PC-9 (cell line): ENCODE data around the gene TCEANC2.

Experiments
- CTCF ChIP-seq: fragments of 200-600 bp; sonication (generic); conservative IDR thresholded peaks from 2 replicates; pipeline ENCODE4 v1.6.1; 2017; ENCODE audit warnings: mixed run types, antibody characterized with exemption, mild to moderate bottlenecking, moderate library complexity
- EZH2 ChIP-seq: fragments of 200-600 bp; sonication (generic); IDR thresholded peaks from 2 replicates; pipeline ENCODE4 v1.8.0; 2017; ENCODE audit warnings: antibody characterized with exemption, low read depth

GRCh38 chr1:54009406-54009805, 44.0 kb upstream of the TCEANC2 start:
- TF ChIP-seq CTCF (no peak), EZH2 (no peak)
